ENCODE results near the gene HOXC12.

Gene HOXC12

GRCh38 chr12:53963434-53964314 is 9.0 kb downstream of the HOXC12 start:
- Histone ChIP-seq H3K9ac (ENCODE audit: low read length) (no peak overlapping the region), H3K4me3 (ENCODE audit: low read length) (no peak overlapping the region)

DNA sequence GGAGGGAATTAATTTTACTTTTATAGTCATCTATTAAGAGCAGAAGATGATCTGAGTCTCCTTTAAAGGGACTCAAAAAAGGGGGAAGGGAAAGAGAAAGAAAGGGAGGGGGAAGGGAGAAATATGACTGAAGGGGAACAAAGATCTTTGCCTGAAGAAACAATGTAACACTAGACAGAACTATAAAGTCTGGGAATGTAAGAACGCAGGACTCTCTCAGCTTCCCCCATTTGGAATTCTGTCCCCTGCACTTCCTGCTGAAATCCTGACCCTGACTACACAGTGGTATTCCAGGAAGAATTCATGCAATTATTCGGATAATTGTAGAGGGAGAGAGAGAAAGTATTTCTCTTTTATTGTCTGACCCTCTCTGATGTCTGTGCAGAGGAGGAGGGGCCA is 9.6 kb downstream of the HOXC12 start:
- Histone ChIP-seq H3K9me2 (replicated peaks; ENCODE audit: insufficient read depth, low read length) (no peaks in the 10 kb centered on the region), H3K79me2 (ENCODE audit: low read length) (no peaks in the 10 kb centered on the region), H3K4me2 (ENCODE audit: low read depth, low read length) (no peak overlapping the region; the same call in 1 of the 2 replicates), H3K9me3 (replicated peaks; ENCODE audit: insufficient read depth, low read length) (no peaks in the 10 kb centered on the region), H3K36me3 (replicated peaks; ENCODE audit: insufficient read depth, low read length) (no peaks in the 10 kb centered on the region), H3K27ac (ENCODE audit: low read length) (no peak overlapping the region), H3K9ac (ENCODE audit: low read length) (no peak overlapping the region), H3K27me3 (replicated peaks; ENCODE audit: insufficient read depth, low read length) (peaks cover 100% of the 10 kb centered on the region), H4K20me1 (ENCODE audit: insufficient read depth, low read length) (no peaks in the 10 kb centered on the region), H3F3A (ENCODE audit: insufficient read depth, low read length) (no peaks in the 10 kb centered on the region), H3K4me3 (ENCODE audit: low read length) (no peak overlapping the region), H2AFZ (ENCODE audit: low read length) (no peak overlapping the region), H3K4me1 (ENCODE audit: low read length) (no peaks in the 10 kb centered on the region)
- TF ChIP-seq, protein P1, sequence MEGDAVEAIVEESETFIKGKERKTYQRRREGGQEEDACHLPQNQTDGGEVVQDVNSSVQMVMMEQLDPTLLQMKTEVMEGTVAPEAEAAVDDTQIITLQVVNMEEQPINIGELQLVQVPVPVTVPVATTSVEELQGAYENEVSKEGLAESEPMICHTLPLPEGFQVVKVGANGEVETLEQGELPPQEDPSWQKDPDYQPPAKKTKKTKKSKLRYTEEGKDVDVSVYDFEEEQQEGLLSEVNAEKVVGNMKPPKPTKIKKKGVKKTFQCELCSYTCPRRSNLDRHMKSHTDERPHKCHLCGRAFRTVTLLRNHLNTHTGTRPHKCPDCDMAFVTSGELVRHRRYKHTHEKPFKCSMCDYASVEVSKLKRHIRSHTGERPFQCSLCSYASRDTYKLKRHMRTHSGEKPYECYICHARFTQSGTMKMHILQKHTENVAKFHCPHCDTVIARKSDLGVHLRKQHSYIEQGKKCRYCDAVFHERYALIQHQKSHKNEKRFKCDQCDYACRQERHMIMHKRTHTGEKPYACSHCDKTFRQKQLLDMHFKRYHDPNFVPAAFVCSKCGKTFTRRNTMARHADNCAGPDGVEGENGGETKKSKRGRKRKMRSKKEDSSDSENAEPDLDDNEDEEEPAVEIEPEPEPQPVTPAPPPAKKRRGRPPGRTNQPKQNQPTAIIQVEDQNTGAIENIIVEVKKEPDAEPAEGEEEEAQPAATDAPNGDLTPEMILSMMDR (IDR thresholded peaks at IDR 0.05; ENCODE audit: low read length) = no peak
- TF ChIP-seq EZH2phosphoT487 (IDR thresholded peaks at IDR 0.05; ENCODE audit: low read length) (0 out of 2 replicates have a peak, but pooled peaks have one; percentile 14), EZH2 (optimal IDR thresholded peaks at IDR 0.05; ENCODE audit: low read depth, low read length) (no peak)
- DNase-seq = no peak

More at GRCh38 chr12:53963434-53964314, 9.0 kb downstream of the HOXC12 start:
- Histone ChIP-seq H3K9me2 (replicated peaks; ENCODE audit: insufficient read depth, low read length) (no peaks in the 10 kb centered on the region), H3K27ac (ENCODE audit: low read length) (no peak overlapping the region), H2AFZ (ENCODE audit: low read length) (no peak overlapping the region), H3K79me2 (ENCODE audit: low read length) (no peaks in the 10 kb centered on the region), H4K20me1 (ENCODE audit: insufficient read depth, low read length) (no peaks in the 10 kb centered on the region), H3K4me1 (ENCODE audit: low read length) (no peaks in the 10 kb centered on the region), H3K4me2 (ENCODE audit: low read depth, low read length) (no peak overlapping the region), H3K27me3 (replicated peaks; ENCODE audit: insufficient read depth, low read length) (peaks cover 100% of the 10 kb centered on the region), H3F3A (ENCODE audit: insufficient read depth, low read length) (no peaks in the 10 kb centered on the region), H3K9me3 (replicated peaks; ENCODE audit: insufficient read depth, low read length) (no peaks in the 10 kb centered on the region), H3K36me3 (replicated peaks; ENCODE audit: insufficient read depth, low read length) (no peaks in the 10 kb centered on the region)
- TF ChIP-seq, protein P1 (IDR thresholded peaks at IDR 0.05; ENCODE audit: low read length) = no peak
- 0 out of 2 replicates have a peak, but pooled peaks have one; percentile 2 for TF ChIP-seq EZH2phosphoT487 (IDR thresholded peaks at IDR 0.05; ENCODE audit: low read length)
- no peak for DNase-seq

DNA sequence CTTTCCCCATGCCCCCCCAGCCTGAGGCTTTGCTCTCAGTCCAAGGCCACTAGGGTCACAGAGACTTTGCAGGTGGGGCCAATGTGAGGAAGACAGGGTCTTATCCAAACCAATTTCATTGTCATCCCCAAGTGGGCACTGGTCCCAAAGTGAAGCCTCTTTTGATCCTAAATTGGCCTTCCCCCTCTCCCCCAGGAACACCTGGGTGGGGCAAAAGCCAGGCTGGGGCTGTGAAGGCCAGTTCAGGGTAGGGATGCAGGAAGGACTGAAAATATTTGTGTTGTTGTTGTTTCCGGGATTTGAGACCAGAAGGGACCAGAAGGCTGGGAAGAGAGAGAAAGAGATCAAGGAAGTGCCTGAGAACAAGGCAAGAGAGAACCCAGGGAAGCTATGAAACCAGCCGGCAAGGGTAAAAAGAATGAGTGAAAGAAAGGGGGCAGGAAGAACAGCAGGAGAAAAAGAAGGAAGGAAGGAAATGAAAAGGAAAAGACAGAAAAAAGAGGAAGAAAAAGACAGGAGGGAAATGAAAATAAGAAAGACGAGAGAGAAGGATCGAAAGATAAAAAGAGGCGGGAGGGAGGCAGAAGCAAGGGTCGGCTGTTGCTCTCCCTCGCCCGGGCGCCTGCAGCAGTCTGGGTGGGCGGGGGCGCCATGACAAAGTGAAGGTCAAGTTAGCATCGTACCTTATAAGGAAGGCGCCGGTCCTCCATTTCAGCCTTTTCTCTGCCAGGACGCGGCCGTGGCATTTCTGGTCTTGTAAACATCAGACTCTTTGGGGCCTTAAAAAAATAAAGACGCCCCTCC is 10.8 kb downstream of the HOXC12 start:
- no peaks in the 10 kb centered on the region for H3F3A ChIP-seq (ENCODE audit: insufficient read depth, low read length)
- H3K36me3 ChIP-seq (replicated peaks; ENCODE audit: insufficient read depth, low read length) = no peaks in the 10 kb centered on the region
- peaks cover 100% of the 10 kb centered on the region for H3K27me3 ChIP-seq (replicated peaks; ENCODE audit: insufficient read depth, low read length)
- TF ChIP-seq, protein P1 (IDR thresholded peaks at IDR 0.05; ENCODE audit: low read length) = no peak
- TF ChIP-seq EZH2phosphoT487 (IDR thresholded peaks at IDR 0.05; ENCODE audit: low read length) (no peak), EZH2 (optimal IDR thresholded peaks at IDR 0.05; ENCODE audit: low read depth, low read length) (no peak)
- H2AFZ ChIP-seq (ENCODE audit: low read length) = no peak overlapping the region
- H3K9me3 ChIP-seq (replicated peaks; ENCODE audit: insufficient read depth, low read length) = no peaks in the 10 kb centered on the region
- no peak overlapping the region for H3K4me3 ChIP-seq (ENCODE audit: low read length)
- no peaks in the 10 kb centered on the region for H3K79me2 ChIP-seq (ENCODE audit: low read length)
- H4K20me1 ChIP-seq (ENCODE audit: insufficient read depth, low read length) = no peaks in the 10 kb centered on the region
- H3K4me1 ChIP-seq (ENCODE audit: low read length) = no peaks in the 10 kb centered on the region
- DNase-seq = no peak
- no peak overlapping the region for H3K4me2 ChIP-seq (ENCODE audit: low read depth, low read length)
- H3K9ac ChIP-seq (ENCODE audit: low read length) = no peak overlapping the region
- no peak overlapping the region for H3K27ac ChIP-seq (ENCODE audit: low read length)
- H3K9me2 ChIP-seq (replicated peaks; ENCODE audit: insufficient read depth, low read length) = no peaks in the 10 kb centered on the region

All from MM.1S (cell line).